HEK293T (cell line): Measurements from ENCODE around the gene CDH4.

Source experiments
- CTCF ChIA-PET: fragments of 350-600 bp; formaldehyde crosslinking; extraction: SDS; loops from one replicate; lab custom pipeline; 2021; ENCODE audit warnings: antibody characterized with exemption, inconsistent platforms; lab: Yijun Ruan, JAX
- POLR2A ChIA-PET: fragments of 350-600 bp; formaldehyde crosslinking; extraction: SDS; loops from one replicate; lab custom pipeline; 2020; ENCODE audit warnings: antibody characterized with exemption, inconsistent platforms; lab: Yijun Ruan, JAX
- DNase-seq: peaks from one replicate; pipeline ENCODE4 v3.0.0; 2012; ENCODE audit warnings: mixed read lengths; ENCODE audit errors: extremely low spot score
- ARNT ChIP-seq: fragments of 450-650 bp; IDR thresholded peaks from 2 replicates; pipeline ENCODE4 v1.6.1; 2017; ENCODE audit warnings: mild to moderate bottlenecking
- BHLHE40 ChIP-seq: fragments of 450-650 bp; IDR thresholded peaks from 2 replicates; pipeline ENCODE4 v1.6.1; 2016; ENCODE audit warnings: mild to moderate bottlenecking, moderate library complexity, borderline replicate concordance
- CTBP1 ChIP-seq: fragments of 450-650 bp; IDR thresholded peaks from 2 replicates; pipeline ENCODE4 v1.6.1; 2016; ENCODE audit warnings: borderline replicate concordance
- ELF4 ChIP-seq: fragments of 450-650 bp; IDR thresholded peaks from 2 replicates; pipeline ENCODE4 v1.6.1; 2017; ENCODE audit warnings: antibody characterized with exemption
- FOXA1 ChIP-seq: fragments of 450-650 bp; IDR thresholded peaks from 2 replicates; pipeline ENCODE4 v1.6.1; 2016; ENCODE audit warnings: mild to moderate bottlenecking
- FOXK2 ChIP-seq: fragments of 450-650 bp; IDR thresholded peaks from 2 replicates; pipeline ENCODE4 v1.6.1; 2016; ENCODE audit warnings: mild to moderate bottlenecking
- FOXM1 ChIP-seq: fragments of 450-650 bp; IDR thresholded peaks from 2 replicates; pipeline ENCODE4 v1.6.1; 2017; ENCODE audit warnings: mild to moderate bottlenecking, borderline replicate concordance
- HDGF ChIP-seq: fragments of 450-650 bp; IDR thresholded peaks from 2 replicates; pipeline ENCODE4 v1.6.1; 2017; ENCODE audit warnings: antibody characterized with exemption, borderline replicate concordance
- L3MBTL2 ChIP-seq: fragments of 450-650 bp; conservative IDR thresholded peaks from 2 replicates; pipeline ENCODE4 v1.6.1; 2016; ENCODE audit warnings: mild to moderate bottlenecking
- LEF1 ChIP-seq: fragments of 450-650 bp; IDR thresholded peaks from 2 replicates; pipeline ENCODE4 v1.6.1; 2017; ENCODE audit warnings: mild to moderate bottlenecking, borderline replicate concordance
- NFRKB ChIP-seq: fragments of 450-650 bp; IDR thresholded peaks from 2 replicates; pipeline ENCODE4 v1.6.1; 2016; ENCODE audit warnings: mild to moderate bottlenecking, moderate library complexity
- SP1 ChIP-seq: fragments of 450-650 bp; IDR thresholded peaks from 2 replicates; pipeline ENCODE4 v1.6.1; 2017
- SUZ12 ChIP-seq: fragments of 450-650 bp; IDR thresholded peaks from 2 replicates; pipeline ENCODE4 v1.6.1; 2016; ENCODE audit warnings: mild to moderate bottlenecking
- TARDBP ChIP-seq: fragments of 450-650 bp; IDR thresholded peaks from 2 replicates; pipeline ENCODE4 v1.6.1; 2016
- ZNF384 ChIP-seq: fragments of 450-650 bp; IDR thresholded peaks from 2 replicates; pipeline ENCODE4 v1.6.1; 2016
- TF ChIP-seq, protein P1 (sequence below): fragments of 450-650 bp; IDR thresholded peaks from 2 replicates; pipeline ENCODE4 v1.6.1; 2016

Gene CDH4

DNA sequence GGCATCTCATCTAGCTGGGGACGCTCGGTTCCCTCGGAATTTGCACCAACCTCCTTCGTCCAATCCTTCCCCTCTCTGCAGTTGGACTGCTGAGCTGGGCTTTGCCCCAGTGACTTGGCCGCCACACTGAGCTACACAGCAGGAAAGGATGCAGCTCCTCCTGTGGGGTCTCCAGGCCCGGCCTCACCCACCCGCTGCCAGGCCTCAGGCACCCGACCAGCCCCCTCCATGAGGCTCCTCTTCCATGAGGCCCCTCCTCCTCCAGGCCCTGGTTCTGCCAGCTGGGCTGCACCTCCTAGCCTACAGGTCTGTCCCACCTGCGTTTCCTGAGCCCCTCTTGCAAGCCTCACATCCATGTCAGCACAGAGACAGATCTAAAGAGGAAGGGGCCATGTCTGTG, 443.7 kb downstream of the CDH4 start:
- TF ChIP-seq TARDBP = no peak
- no peak for TF ChIP-seq SUZ12
- TF ChIP-seq FOXM1 = no peak
- TF ChIP-seq ZNF384 = no peak
- TF ChIP-seq, protein P1, sequence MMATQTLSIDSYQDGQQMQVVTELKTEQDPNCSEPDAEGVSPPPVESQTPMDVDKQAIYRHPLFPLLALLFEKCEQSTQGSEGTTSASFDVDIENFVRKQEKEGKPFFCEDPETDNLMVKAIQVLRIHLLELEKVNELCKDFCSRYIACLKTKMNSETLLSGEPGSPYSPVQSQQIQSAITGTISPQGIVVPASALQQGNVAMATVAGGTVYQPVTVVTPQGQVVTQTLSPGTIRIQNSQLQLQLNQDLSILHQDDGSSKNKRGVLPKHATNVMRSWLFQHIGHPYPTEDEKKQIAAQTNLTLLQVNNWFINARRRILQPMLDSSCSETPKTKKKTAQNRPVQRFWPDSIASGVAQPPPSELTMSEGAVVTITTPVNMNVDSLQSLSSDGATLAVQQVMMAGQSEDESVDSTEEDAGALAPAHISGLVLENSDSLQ = no peak
- TF ChIP-seq NFRKB = no peak
- no peak for TF ChIP-seq SP1
- no peak for TF ChIP-seq CTBP1
- no peak for TF ChIP-seq ELF4
- TF ChIP-seq LEF1 = no peak
- no peak for TF ChIP-seq HDGF
- no peak for TF ChIP-seq ARNT
- TF ChIP-seq L3MBTL2 = no peak
- no peak for TF ChIP-seq BHLHE40
- no peak for TF ChIP-seq FOXK2
- TF ChIP-seq FOXA1 = no peak
- POLR2A ChIA-PET = no interaction called here
- DNase-seq = no peak
- CTCF ChIA-PET = no interaction called here

DNA sequence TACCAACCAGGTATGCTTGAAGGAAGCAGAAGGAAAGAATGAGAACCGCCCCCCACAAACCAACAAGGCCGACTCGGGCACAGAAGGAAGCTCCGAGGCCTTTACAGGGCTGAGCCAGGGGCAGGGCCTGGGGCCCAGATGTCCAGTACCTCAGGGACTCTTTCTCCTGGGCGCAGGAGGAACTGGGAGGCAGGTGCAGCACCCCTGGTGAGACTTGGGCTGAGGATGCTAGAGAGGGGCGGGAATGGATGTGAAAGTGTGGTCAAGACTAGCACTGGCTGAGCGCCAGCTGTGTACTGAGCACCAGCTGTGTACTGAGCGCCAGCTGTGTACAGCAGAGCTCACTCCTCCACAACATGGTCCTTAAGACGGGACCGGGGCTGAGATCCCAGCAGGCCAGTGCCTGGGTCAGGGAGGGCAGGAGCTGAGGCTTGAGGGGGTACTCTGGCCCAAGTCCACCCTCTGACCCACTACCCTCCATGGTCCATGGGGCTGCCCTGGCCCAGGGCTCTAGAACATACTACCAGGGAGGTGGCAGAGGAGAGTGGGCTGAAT, 444.2 kb downstream of the CDH4 start:
- TF ChIP-seq CTBP1 (no peak), L3MBTL2 (no peak), FOXM1 (no peak), SP1 (no peak), TARDBP (no peak), SUZ12 (no peak), LEF1 (no peak), ARNT (no peak), ELF4 (no peak), BHLHE40 (no peak), HDGF (no peak), FOXK2 (no peak), ZNF384 (no peak), NFRKB (no peak), FOXA1 (no peak)
- TF ChIP-seq, protein P1 = no peak
- no peak for DNase-seq
- POLR2A ChIA-PET = no interaction called here
- CTCF ChIA-PET = no interaction called here

DNA sequence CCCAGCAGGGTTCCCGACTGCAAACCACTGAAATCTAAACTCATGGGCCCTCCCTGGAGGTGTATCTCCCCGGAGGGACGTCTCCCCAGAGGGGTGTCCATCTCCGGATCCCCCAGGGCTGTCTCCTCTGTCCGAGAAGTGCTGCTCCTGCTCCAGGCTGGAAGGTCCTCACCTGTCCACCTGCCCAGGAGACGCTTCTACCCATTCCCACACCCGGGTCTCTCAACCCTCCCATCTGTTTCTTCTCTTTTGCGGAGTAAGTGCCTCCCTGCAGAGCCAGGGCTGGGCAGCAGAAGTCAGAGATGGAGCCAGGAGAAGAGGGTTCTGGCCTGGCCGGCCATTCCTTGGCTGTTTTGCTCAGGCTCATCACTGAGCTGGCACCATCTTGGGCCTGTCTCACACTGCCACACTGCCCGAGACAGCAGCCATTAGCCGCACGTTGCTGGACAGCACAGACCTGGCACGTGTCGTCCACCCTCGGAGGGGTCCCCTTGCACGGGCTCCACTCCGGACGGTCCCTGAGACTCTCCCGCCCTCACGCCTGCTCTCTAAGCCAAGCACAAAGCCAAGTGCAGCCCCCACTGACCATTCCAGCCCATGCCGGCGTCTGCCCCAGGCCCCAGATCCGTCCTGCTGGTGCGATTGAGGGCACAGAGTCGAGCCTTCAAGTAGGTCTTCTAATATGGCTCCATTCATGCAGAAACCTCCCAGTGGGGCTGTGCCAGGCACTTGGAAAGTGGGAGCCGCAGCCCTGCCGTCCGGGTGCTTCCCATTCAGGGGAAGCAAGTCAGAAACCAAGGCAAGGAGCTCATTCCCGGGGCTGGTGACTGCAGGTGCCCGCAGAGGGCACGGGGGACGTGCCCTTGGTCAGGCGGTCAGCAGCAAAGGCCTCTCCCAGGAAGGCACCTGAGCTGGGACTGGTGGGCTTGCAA, 445.9 kb downstream of the CDH4 start:
- TF ChIP-seq ZNF384 (no peak), HDGF (no peak), SUZ12 (no peak), LEF1 (no peak), SP1 (no peak), TARDBP (no peak), ELF4 (no peak), ARNT (no peak), FOXK2 (no peak), BHLHE40 (no peak), FOXM1 (no peak), L3MBTL2 (no peak), NFRKB (no peak), CTBP1 (no peak), FOXA1 (no peak)
- TF ChIP-seq, protein P1 = no peak
- ChIA-PET POLR2A (no interaction called here), CTCF (no interaction called here)
- DNase-seq = no peak

DNA sequence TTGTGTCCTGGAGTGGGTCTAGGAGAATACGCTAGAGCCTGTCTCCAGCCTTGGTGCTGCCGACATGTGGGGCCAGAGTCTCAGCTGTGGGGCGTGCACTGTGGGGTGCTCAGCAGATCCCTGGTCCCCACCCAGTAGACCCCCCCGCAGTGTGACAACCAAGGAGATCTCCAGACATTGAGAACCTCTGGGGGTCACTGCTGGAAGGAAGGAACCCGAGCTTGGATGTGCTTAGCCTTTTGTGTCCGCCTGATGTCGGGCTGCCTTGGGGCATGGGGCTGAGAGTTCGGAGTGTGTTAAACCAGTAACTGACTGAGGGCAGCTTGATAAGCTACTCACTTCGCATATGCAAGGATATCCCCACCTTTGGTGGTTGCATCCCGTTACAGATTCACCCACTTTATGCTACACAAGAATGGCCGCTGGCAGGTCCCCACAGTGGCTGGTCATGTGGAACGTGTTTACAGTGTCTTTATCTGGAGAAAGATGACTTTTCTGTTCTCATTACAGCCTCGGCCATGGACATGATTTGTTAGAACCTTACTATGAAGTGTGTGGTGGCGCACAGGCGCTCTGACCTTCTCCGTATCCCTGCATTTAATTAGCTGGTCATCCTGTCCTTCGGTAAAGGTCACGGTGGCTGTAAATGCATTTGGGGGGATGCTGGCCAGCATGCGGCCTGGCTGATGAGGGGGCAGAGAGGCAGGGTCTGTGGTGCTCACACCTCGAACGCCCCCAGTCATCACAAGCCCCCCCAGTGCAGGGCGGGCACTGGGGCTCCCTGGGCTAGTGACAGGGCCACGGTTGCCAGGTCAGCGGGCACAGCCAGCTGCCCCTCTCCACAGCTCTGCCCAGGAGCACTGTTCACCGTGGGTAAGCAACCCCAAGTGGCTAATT, 446.8 kb downstream of the CDH4 start:
- ChIA-PET POLR2A (no interaction called here), CTCF (no interaction called here)
- TF ChIP-seq FOXK2 (no peak), FOXM1 (no peak), HDGF (no peak), L3MBTL2 (no peak), SUZ12 (no peak), FOXA1 (no peak), CTBP1 (no peak), SP1 (no peak), ELF4 (no peak), ZNF384 (no peak), NFRKB (no peak), LEF1 (no peak), BHLHE40 (no peak), ARNT (no peak), TARDBP (no peak)
- TF ChIP-seq, protein P1 = no peak

More for the DNA sequence above, 446.8 kb downstream of the CDH4 start:
- DNase-seq = no peak
